GM23338 (cell line): ENCODE data around the gene SELENOV. TPM values are rescaled to one million over a fixed set of nuclear protein-coding genes. Genes with fewer than 3 reads are reported as not detected.

ENCODE experiments used
- ATAC-seq: fragments of 200-7000 bp; cut with Tn5 transposase; 3 replicates; pipeline ENCODE4 v1.9.1; 2020
- DNase-seq: peaks from one replicate; pipeline ENCODE4 v3.0.0-alpha.2; 2015; ENCODE audit warnings: low spot score
- H2AFZ ChIP-seq: fragments of 200-600 bp; sonication (generic); 2 replicates; pipeline ENCODE4 v1.8.0; 2016; ENCODE audit warnings: antibody characterized with exemption, mild to moderate bottlenecking, moderate library complexity
- H3F3A ChIP-seq: fragments of 200-600 bp; sonication (generic); replicated peaks from 2 replicates; pipeline ENCODE4 v1.8.0; 2017; ENCODE audit warnings: antibody characterized with exemption, mixed run types, low read depth
- H3K27ac ChIP-seq: fragments of 200-600 bp; sonication (generic); 2 replicates; pipeline ENCODE4 v1.6.1; 2016; ENCODE audit warnings: low read depth
- H3K27me3 ChIP-seq: fragments of 200-600 bp; sonication (generic); 2 replicates; pipeline ENCODE4 v1.8.0; 2016; ENCODE audit warnings: mild to moderate bottlenecking, mixed run types, moderate library complexity; ENCODE audit not compliant: insufficient read depth
- H3K36me3 ChIP-seq: fragments of 200-600 bp; sonication (generic); 2 replicates; pipeline ENCODE4 v1.8.0; 2016; ENCODE audit warnings: mild to moderate bottlenecking; ENCODE audit not compliant: insufficient read depth
- H3K4me1 ChIP-seq: fragments of 200-600 bp; sonication (generic); 2 replicates; pipeline ENCODE4 v1.8.0; 2016; ENCODE audit warnings: mild to moderate bottlenecking, moderate library complexity; ENCODE audit not compliant: insufficient read depth
- H3K4me2 ChIP-seq: fragments of 200-600 bp; sonication (generic); 2 replicates; pipeline ENCODE4 v1.7.1; 2017; ENCODE audit warnings: mixed run types
- H3K4me3 ChIP-seq: fragments of 200-600 bp; sonication (generic); 2 replicates; pipeline ENCODE4 v1.6.1; 2016; ENCODE audit warnings: mixed run types
- H3K79me2 ChIP-seq: fragments of 200-600 bp; sonication (generic); replicated peaks from 2 replicates; pipeline ENCODE4 v1.8.0; 2017; ENCODE audit warnings: mild to moderate bottlenecking; ENCODE audit not compliant: insufficient read depth
- H3K9me2 ChIP-seq: fragments of 200-600 bp; sonication (generic); 2 replicates; pipeline ENCODE4 v1.8.0; 2017; ENCODE audit not compliant: insufficient read depth
- H4K20me1 ChIP-seq: fragments of 200-600 bp; sonication (generic); replicated peaks from 2 replicates; pipeline ENCODE4 v1.8.0; 2017; ENCODE audit warnings: mild to moderate bottlenecking; ENCODE audit not compliant: insufficient read depth
- H3K27ac Mint-ChIP-seq: 2 replicates; pipeline ENCODE4 v1.8.0; 2020; ENCODE audit warnings: inconsistent platforms, mild to moderate bottlenecking, moderate library complexity, mixed read lengths
- H3K27me3 Mint-ChIP-seq: 3 replicates; pipeline ENCODE4 v1.8.0; 2022; ENCODE audit warnings: low read depth, mild to moderate bottlenecking, moderate library complexity, mixed read lengths, inconsistent platforms; ENCODE audit not compliant: insufficient read depth, poor library complexity
- H3K36me3 Mint-ChIP-seq: 3 replicates; pipeline ENCODE4 v1.8.0; 2021; ENCODE audit warnings: low read depth, mild to moderate bottlenecking, inconsistent platforms, moderate library complexity, mixed read lengths
- H3K4me1 Mint-ChIP-seq: 3 replicates; pipeline ENCODE4 v1.8.0; 2020; ENCODE audit warnings: mild to moderate bottlenecking, inconsistent platforms, mixed read lengths
- H3K4me3 Mint-ChIP-seq: 3 replicates; pipeline ENCODE4 v1.8.0; 2021; ENCODE audit warnings: moderate library complexity, mild to moderate bottlenecking, inconsistent platforms, mixed read lengths
- H3K9me3 Mint-ChIP-seq: 3 replicates; pipeline ENCODE4 v1.8.0; 2020; ENCODE audit warnings: moderate library complexity, mild to moderate bottlenecking, inconsistent platforms, mixed read lengths
- CREB1 ChIP-seq: fragments of 250-450 bp; sonication (Bioruptor Pico); IDR thresholded peaks from 2 replicates; pipeline ENCODE4 v1.5.0; 2020; ENCODE audit warnings: low read depth, mild to moderate bottlenecking, moderate library complexity
- EZH2phosphoT487 ChIP-seq: fragments of 200-600 bp; sonication (generic); IDR thresholded peaks from one replicate; pipeline ENCODE4 v1.8.1; 2018; ENCODE audit warnings: antibody characterized with exemption; ENCODE audit not compliant: unreplicated experiment
- JUNB ChIP-seq: IDR thresholded peaks from one replicate; pipeline ENCODE4 v1.6.1; 2016; ENCODE audit warnings: antibody characterized with exemption; ENCODE audit not compliant: unreplicated experiment
- NANOG ChIP-seq: IDR thresholded peaks from 2 replicates; pipeline ENCODE4 v1.6.1; 2016; ENCODE audit warnings: antibody characterized with exemption, borderline replicate concordance
- POLR2AphosphoS5 ChIP-seq: IDR thresholded peaks from 2 replicates; pipeline ENCODE4 v1.6.1; 2016; ENCODE audit warnings: antibody characterized with exemption, low read depth
- STAT1 ChIP-seq: IDR thresholded peaks from one replicate; pipeline ENCODE4 v1.6.1; 2016; ENCODE audit warnings: antibody characterized with exemption; ENCODE audit not compliant: unreplicated experiment
- ZNF114 ChIP-seq: fragments of 250-450 bp; sonication (Bioruptor Pico); IDR thresholded peaks from 2 replicates; pipeline ENCODE4 v1.5.0; 2020; ENCODE audit warnings: mild to moderate bottlenecking, moderate library complexity
- polyA plus RNA-seq: library from polyadenylated mRNA; unstranded; fragments of >200 nt; fragmentation: Nextera tagmentation; extraction: Ambion mirVana; gene quantifications from 2 replicates; pipeline ENCODE4 v1.2.1, GENCODE V29; 2016
- total RNA-seq: library from RNA; depleted of rRNA; stranded (reverse); fragments of >200 nt; shearing (Covaris generic); gene quantifications from 2 replicates; pipeline ENCODE4 v1.2.3, GENCODE V29; 2014
- TF ChIP-seq, protein P1 (sequence below): fragments of 250-450 bp; sonication (Bioruptor Pico); IDR thresholded peaks from 2 replicates; pipeline ENCODE4 v1.5.0; 2020; ENCODE audit warnings: mild to moderate bottlenecking, moderate library complexity
- TF ChIP-seq, protein P2 (sequence below): IDR thresholded peaks from 2 replicates; pipeline ENCODE4 v1.6.1; 2016; ENCODE audit warnings: antibody characterized with exemption
- TF ChIP-seq, protein P3 (sequence below): IDR thresholded peaks from one replicate; pipeline ENCODE4 v1.6.1; 2018; ENCODE audit warnings: antibody characterized with exemption; ENCODE audit not compliant: unreplicated experiment
- TF ChIP-seq, protein P4 (sequence below), 2 experiments: fragments of 200-600 bp in 1 of 2; sonication (generic) in 1 of 2; conservative IDR thresholded peaks; 2 replicates each; pipeline versions ENCODE4 v1.5.1 to v1.6.1; 2016 to 2017; ENCODE audit warnings: antibody characterized with exemption in 2 of 2, low read depth in 2 of 2, mild to moderate bottlenecking in 2 of 2, moderate library complexity in 1 of 2

The SELENOV gene
- total and polyA plus RNA-seq, 2 experiments from 2014 or later = 8.0 to 8.7 TPM

DNA sequence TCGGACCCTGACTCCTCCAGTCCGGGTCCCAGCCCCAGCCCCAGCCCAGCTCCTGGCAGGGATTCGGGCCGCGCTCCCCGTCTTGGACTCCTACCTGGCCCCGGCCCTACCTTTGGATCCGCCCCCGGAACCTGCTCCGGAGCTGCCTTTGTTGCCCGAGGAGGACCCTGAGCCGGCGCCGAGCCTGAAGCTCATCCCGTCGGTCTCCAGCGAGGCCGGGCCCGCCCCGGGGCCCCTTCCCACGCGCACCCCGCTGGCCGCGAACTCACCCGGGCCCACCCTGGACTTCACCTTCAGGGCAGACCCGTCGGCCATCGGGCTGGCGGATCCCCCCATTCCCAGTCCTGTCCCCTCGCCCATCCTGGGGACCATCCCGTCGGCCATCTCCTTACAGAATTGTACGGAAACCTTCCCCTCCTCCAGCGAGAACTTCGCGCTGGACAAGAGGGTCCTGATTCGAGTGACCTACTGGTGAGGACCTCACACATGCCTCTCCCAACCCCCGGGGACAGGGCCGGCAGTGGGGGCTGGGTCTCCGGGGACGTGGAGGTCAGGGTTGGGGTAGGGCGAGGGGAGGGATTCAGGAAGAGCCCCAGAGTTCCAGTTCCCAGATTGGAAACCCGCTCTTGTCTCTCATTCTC lies 732 bp downstream of the SELENOV start (continued):
- TF ChIP-seq, protein P1, sequence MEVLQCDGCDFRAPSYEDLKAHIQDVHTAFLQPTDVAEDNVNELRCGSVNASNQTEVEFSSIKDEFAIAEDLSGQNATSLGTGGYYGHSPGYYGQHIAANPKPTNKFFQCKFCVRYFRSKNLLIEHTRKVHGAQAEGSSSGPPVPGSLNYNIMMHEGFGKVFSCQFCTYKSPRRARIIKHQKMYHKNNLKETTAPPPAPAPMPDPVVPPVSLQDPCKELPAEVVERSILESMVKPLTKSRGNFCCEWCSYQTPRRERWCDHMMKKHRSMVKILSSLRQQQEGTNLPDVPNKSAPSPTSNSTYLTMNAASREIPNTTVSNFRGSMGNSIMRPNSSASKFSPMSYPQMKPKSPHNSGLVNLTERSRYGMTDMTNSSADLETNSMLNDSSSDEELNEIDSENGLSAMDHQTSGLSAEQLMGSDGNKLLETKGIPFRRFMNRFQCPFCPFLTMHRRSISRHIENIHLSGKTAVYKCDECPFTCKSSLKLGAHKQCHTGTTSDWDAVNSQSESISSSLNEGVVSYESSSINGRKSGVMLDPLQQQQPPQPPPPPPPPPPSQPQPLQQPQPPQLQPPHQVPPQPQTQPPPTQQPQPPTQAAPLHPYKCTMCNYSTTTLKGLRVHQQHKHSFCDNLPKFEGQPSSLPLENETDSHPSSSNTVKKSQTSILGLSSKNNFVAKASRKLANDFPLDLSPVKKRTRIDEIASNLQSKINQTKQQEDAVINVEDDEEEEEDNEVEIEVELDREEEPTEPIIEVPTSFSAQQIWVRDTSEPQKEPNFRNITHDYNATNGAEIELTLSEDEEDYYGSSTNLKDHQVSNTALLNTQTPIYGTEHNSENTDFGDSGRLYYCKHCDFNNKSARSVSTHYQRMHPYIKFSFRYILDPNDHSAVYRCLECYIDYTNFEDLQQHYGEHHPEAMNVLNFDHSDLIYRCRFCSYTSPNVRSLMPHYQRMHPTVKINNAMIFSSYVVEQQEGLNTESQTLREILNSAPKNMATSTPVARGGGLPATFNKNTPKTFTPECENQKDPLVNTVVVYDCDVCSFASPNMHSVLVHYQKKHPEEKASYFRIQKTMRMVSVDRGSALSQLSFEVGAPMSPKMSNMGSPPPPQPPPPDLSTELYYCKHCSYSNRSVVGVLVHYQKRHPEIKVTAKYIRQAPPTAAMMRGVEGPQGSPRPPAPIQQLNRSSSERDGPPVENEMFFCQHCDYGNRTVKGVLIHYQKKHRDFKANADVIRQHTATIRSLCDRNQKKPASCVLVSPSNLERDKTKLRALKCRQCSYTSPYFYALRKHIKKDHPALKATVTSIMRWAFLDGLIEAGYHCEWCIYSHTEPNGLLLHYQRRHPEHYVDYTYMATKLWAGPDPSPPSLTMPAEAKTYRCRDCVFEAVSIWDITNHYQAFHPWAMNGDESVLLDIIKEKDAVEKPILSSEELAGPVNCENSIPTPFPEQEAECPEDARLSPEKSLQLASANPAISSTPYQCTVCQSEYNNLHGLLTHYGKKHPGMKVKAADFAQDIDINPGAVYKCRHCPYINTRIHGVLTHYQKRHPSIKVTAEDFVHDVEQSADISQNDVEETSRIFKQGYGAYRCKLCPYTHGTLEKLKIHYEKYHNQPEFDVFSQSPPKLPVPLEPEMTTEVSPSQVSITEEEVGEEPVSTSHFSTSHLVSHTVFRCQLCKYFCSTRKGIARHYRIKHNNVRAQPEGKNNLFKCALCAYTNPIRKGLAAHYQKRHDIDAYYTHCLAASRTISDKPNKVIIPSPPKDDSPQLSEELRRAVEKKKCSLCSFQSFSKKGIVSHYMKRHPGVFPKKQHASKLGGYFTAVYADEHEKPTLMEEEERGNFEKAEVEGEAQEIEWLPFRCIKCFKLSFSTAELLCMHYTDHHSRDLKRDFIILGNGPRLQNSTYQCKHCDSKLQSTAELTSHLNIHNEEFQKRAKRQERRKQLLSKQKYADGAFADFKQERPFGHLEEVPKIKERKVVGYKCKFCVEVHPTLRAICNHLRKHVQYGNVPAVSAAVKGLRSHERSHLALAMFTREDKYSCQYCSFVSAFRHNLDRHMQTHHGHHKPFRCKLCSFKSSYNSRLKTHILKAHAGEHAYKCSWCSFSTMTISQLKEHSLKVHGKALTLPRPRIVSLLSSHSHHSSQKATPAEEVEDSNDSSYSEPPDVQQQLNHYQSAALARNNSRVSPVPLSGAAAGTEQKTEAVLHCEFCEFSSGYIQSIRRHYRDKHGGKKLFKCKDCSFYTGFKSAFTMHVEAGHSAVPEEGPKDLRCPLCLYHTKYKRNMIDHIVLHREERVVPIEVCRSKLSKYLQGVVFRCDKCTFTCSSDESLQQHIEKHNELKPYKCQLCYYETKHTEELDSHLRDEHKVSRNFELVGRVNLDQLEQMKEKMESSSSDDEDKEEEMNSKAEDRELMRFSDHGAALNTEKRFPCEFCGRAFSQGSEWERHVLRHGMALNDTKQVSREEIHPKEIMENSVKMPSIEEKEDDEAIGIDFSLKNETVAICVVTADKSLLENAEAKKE (CRISPR knock-in tag) = no peak
- TF ChIP-seq POLR2AphosphoS5 (peak; percentile 28; the same call in 1 of the 2 replicates), EZH2phosphoT487 (no peak), CREB1 (CRISPR knock-in tag) (0 out of 2 replicates have a peak, but pooled peaks have one; percentile 3), JUNB (no peak)

DNA sequence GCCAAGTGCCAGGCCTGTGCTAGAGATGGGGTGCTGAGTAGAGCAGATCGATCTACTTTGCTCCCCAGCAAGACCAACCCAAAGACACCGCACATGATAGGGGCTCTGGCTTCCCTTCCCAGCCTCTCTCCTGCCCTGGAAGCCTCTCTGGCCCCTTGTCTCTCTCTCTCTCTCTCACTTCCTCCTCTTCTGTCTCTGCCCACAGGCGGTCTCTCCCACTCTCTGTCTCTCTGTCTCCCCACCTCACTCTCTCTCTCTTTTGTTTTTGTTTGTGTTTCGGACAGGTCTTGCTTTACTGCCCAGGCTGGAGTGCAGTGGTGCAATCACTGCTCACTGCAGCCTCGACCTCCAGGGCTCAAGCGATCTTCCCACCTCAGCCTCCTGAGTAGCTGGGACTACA lies 1.3 kb downstream of the SELENOV start:
- H3F3A ChIP-seq = 0 out of 2 replicates have a peak, but pooled peaks cover 14% of the 10 kb centered on the region
- Mint-ChIP-seq H3K27ac (peak overlapping the region; percentile 92), H3K4me3 (peak overlapping the region; percentile 88), H3K27me3 (peaks cover 31% of the 10 kb centered on the region), H3K4me1 (peaks cover 25% of the 10 kb centered on the region), H3K36me3 (peaks cover 28% of the 10 kb centered on the region), H3K9me3 (peaks cover 9% of the 10 kb centered on the region; the same call in 2 of the 3 replicates)
- H3K4me2 ChIP-seq = peak overlapping the region; percentile 94
- peaks cover 16% of the 10 kb centered on the region for H3K79me2 ChIP-seq
- peak; percentile 37 for DNase-seq
- peak overlapping the region; percentile 99 for H3K4me3 ChIP-seq
- H3K36me3 ChIP-seq = no peaks in the 10 kb centered on the region
- H3K9me2 ChIP-seq = no peaks in the 10 kb centered on the region
- H2AFZ ChIP-seq = peak overlapping the region; percentile 97; the same call in 1 of the 2 replicates
- 0 out of 2 replicates have a peak, but pooled peaks cover 4% of the 10 kb centered on the region for H4K20me1 ChIP-seq
- H3K27ac ChIP-seq = no peak overlapping the region
- peaks cover 17% of the 10 kb centered on the region for H3K27me3 ChIP-seq
- H3K4me1 ChIP-seq = peaks cover 15% of the 10 kb centered on the region; the same call in 1 of the 2 replicates
- ATAC-seq = peak; percentile 1
- TF ChIP-seq, protein P2, sequence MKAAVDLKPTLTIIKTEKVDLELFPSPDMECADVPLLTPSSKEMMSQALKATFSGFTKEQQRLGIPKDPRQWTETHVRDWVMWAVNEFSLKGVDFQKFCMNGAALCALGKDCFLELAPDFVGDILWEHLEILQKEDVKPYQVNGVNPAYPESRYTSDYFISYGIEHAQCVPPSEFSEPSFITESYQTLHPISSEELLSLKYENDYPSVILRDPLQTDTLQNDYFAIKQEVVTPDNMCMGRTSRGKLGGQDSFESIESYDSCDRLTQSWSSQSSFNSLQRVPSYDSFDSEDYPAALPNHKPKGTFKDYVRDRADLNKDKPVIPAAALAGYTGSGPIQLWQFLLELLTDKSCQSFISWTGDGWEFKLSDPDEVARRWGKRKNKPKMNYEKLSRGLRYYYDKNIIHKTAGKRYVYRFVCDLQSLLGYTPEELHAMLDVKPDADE = no peak
- TF ChIP-seq, protein P3, sequence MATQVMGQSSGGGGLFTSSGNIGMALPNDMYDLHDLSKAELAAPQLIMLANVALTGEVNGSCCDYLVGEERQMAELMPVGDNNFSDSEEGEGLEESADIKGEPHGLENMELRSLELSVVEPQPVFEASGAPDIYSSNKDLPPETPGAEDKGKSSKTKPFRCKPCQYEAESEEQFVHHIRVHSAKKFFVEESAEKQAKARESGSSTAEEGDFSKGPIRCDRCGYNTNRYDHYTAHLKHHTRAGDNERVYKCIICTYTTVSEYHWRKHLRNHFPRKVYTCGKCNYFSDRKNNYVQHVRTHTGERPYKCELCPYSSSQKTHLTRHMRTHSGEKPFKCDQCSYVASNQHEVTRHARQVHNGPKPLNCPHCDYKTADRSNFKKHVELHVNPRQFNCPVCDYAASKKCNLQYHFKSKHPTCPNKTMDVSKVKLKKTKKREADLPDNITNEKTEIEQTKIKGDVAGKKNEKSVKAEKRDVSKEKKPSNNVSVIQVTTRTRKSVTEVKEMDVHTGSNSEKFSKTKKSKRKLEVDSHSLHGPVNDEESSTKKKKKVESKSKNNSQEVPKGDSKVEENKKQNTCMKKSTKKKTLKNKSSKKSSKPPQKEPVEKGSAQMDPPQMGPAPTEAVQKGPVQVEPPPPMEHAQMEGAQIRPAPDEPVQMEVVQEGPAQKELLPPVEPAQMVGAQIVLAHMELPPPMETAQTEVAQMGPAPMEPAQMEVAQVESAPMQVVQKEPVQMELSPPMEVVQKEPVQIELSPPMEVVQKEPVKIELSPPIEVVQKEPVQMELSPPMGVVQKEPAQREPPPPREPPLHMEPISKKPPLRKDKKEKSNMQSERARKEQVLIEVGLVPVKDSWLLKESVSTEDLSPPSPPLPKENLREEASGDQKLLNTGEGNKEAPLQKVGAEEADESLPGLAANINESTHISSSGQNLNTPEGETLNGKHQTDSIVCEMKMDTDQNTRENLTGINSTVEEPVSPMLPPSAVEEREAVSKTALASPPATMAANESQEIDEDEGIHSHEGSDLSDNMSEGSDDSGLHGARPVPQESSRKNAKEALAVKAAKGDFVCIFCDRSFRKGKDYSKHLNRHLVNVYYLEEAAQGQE = no peak
- TF ChIP-seq NANOG (no peak), EZH2phosphoT487 (no peak), JUNB (no peak), STAT1 (no peak), ZNF114 (CRISPR knock-in tag) (no peak), CREB1 (CRISPR knock-in tag) (no peak), POLR2AphosphoS5 (no peak)
- TF ChIP-seq, protein P4, sequence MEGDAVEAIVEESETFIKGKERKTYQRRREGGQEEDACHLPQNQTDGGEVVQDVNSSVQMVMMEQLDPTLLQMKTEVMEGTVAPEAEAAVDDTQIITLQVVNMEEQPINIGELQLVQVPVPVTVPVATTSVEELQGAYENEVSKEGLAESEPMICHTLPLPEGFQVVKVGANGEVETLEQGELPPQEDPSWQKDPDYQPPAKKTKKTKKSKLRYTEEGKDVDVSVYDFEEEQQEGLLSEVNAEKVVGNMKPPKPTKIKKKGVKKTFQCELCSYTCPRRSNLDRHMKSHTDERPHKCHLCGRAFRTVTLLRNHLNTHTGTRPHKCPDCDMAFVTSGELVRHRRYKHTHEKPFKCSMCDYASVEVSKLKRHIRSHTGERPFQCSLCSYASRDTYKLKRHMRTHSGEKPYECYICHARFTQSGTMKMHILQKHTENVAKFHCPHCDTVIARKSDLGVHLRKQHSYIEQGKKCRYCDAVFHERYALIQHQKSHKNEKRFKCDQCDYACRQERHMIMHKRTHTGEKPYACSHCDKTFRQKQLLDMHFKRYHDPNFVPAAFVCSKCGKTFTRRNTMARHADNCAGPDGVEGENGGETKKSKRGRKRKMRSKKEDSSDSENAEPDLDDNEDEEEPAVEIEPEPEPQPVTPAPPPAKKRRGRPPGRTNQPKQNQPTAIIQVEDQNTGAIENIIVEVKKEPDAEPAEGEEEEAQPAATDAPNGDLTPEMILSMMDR (conservative IDR thresholded peaks at IDR 0.05; ENCODE audit: low read depth in 2 of 2) = no peak
